Transverse colon (tissue), 4 donors: ENCODE data around the gene LDB2. TPM values are rescaled to one million over a fixed set of nuclear protein-coding genes. Genes with fewer than 3 reads are reported as not detected.

ENCODE experiments used
- DNase-seq: peaks from one replicate; pipeline ENCODE4 v3.0.0-alpha.2; 2019
- H3K27ac ChIP-seq, 4 donors: fragments of 200-600 bp; sonication (generic); 2 replicates each; pipeline ENCODE4 v1.5.1; 2016 to 2018; ENCODE audit warnings: inconsistent platforms in 4 of 4
- H3K27me3 ChIP-seq: fragments of 200-600 bp; sonication (generic); 2 replicates; pipeline ENCODE4 v1.5.1; 2017; ENCODE audit warnings: inconsistent platforms
- H3K36me3 ChIP-seq, 4 donors: fragments of 200-600 bp; sonication (generic); 2 replicates each; pipeline ENCODE4 v1.5.1; 2017 to 2019; ENCODE audit warnings: inconsistent platforms in 4 of 4
- H3K4me1 ChIP-seq, 4 donors: fragments of 200-600 bp; sonication (generic); 2 replicates each; pipeline ENCODE4 v1.5.1; 2017 to 2020; ENCODE audit warnings: inconsistent platforms in 4 of 4
- H3K4me3 ChIP-seq, 4 donors: fragments of 200-600 bp; sonication (generic); 1 replicate in 1 of 4; 2 replicates in 3 of 4; pipeline versions ENCODE4 v1.5.1 to v1.6.1; 2017 to 2019; ENCODE audit warnings: inconsistent platforms in 4 of 4
- H3K9me3 ChIP-seq, 2 donors: fragments of 200-600 bp; sonication (generic); 2 replicates each; pipeline ENCODE4 v1.5.1; 2017 to 2019; ENCODE audit warnings: inconsistent platforms in 2 of 2
- EP300 ChIP-seq: sonication (generic); formaldehyde crosslinking; IDR thresholded peaks from one replicate; pipeline ENCODE4 v1.6.1; 2017; ENCODE audit warnings: antibody characterized with exemption, low read depth
- POLR2A ChIP-seq: fragments of 450-650 bp; IDR thresholded peaks from one replicate; pipeline ENCODE4 v1.6.1; 2016; ENCODE audit warnings: antibody characterized with exemption, mild to moderate bottlenecking, moderate library complexity
- POLR2AphosphoS5 ChIP-seq, 3 donors: sonication (generic); formaldehyde crosslinking; IDR thresholded peaks; one replicate each; pipeline ENCODE4 v1.6.1; 2016; ENCODE audit warnings: antibody characterized with exemption in 3 of 3
- WGBS, 2 donors: methylation state at CpG; one replicate each; pipeline ENCODE4 v1.1.5; 2018; ENCODE audit warnings: low coverage in 1 of 2; 5-methylcytosine and 5-hydroxymethylcytosine counted together
- in situ Hi-C, 4 donors: fragments of 200-750 bp; cut with MboI; loops; one replicate each; pipeline versions ENCODE4 v1.15.0 to v1.15.1; 2017; ENCODE audit warnings: low sequenced_read_pairs in 3 of 4, low pct_ligation_motif_present in 1 of 4, low pct_unique_long_range_greater_than_20kb in 1 of 4
- intact Hi-C: fragments of 100-400 bp; cut with DNase I; formaldehyde crosslinking; loops from one replicate; pipeline ENCODE4 v1.15.1; 2023; ENCODE audit warnings: low total_unique reads
- total RNA-seq, 4 donors: library from RNA; depleted of rRNA; stranded (reverse); fragments of >200 nt; gene quantifications; one replicate each; pipeline ENCODE4 v1.1.0, GENCODE V29; 2016
- TF ChIP-seq, protein P1 (sequence below), 5 experiments: fragments of 200-600 bp in 3 of 5; fragments of 450-650 bp in 2 of 5; sonication (generic) in 3 of 5; IDR thresholded peaks; 1 replicate in 2 of 5; 2 replicates in 3 of 5; pipeline ENCODE4 v1.5.1; 2016 to 2017; ENCODE audit warnings: antibody characterized with exemption in 5 of 5, inconsistent platforms in 3 of 5, mild to moderate bottlenecking in 2 of 5, moderate library complexity in 1 of 5

Gene LDB2
- total RNA-seq, 4 donors from 2014 or later: 7.0 to 46.6 (median 8.9) TPM

DNA sequence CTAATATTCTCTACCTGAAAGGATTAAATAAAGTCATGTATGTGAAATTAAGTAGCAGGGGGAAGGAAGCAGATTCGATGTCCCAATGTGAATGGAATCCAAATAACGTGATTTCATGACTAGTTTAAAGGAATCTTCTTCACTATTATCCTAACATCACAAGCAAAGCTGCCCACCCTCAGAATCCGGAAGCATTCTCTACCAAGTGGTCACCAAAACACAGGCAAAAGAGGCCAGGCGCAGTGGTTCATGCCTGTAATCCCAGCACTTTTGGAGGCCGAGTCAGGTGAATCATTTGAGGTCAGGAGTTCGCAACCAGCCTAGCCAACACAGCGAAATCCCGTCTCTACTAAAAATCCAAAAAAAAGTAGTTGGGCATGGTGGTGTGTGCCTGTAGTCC is 212.9 kb downstream of the LDB2 start:
- DNase-seq: no peak
- in situ Hi-C loops (no loop called here), intact Hi-C loops (no loop called here)
- Histone ChIP-seq H3K9me3 (no peaks in the 10 kb centered on the region), H3K27me3 (no peaks in the 10 kb centered on the region), H3K27ac (no peak overlapping the region), H3K36me3 (no peaks in the 10 kb centered on the region), H3K4me1 (no peaks in the 10 kb centered on the region), H3K4me3 (no peak overlapping the region)
- no peak for TF ChIP-seq POLR2A
- TF ChIP-seq, protein P1, sequence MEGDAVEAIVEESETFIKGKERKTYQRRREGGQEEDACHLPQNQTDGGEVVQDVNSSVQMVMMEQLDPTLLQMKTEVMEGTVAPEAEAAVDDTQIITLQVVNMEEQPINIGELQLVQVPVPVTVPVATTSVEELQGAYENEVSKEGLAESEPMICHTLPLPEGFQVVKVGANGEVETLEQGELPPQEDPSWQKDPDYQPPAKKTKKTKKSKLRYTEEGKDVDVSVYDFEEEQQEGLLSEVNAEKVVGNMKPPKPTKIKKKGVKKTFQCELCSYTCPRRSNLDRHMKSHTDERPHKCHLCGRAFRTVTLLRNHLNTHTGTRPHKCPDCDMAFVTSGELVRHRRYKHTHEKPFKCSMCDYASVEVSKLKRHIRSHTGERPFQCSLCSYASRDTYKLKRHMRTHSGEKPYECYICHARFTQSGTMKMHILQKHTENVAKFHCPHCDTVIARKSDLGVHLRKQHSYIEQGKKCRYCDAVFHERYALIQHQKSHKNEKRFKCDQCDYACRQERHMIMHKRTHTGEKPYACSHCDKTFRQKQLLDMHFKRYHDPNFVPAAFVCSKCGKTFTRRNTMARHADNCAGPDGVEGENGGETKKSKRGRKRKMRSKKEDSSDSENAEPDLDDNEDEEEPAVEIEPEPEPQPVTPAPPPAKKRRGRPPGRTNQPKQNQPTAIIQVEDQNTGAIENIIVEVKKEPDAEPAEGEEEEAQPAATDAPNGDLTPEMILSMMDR (IDR thresholded peaks at IDR 0.05): no peak
- TF ChIP-seq EP300: no peak
- TF ChIP-seq POLR2AphosphoS5 (IDR thresholded peaks at IDR 0.05): no peak
- WGBS, 2 donors: 81 to 82% methylated on average over 5 to 8 of the region's 8 CpGs

DNA sequence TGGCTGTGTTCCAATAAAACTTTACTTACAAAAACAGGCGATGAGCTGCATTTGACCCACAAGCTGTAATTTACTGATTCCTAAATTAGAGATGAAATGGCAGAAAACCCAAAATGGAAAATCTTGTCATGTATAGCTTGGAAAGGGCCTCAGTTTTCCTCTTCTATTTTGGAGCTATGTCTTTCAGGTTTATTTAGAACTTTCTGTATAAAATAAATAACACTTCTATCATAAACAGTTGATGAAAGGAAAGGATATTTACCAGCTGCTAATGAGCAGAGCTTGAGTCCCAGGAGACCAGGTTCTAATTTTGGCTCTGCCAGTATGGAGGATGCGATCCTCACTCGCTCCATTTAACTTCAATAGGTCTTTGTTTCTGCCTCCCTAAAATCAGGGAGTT is 213.5 kb downstream of the LDB2 start:
- Histone ChIP-seq H3K27me3 (no peaks in the 10 kb centered on the region), H3K4me1 (no peaks in the 10 kb centered on the region), H3K9me3 (no peaks in the 10 kb centered on the region), H3K27ac (no peak overlapping the region), H3K4me3 (no peak overlapping the region), H3K36me3 (no peaks in the 10 kb centered on the region)
- 70 to 74% methylated on average over 3 of the region's 3 CpGs for WGBS, 2 donors
- no peak for TF ChIP-seq POLR2AphosphoS5 (IDR thresholded peaks at IDR 0.05)
- TF ChIP-seq POLR2A: no peak
- TF ChIP-seq, protein P1 (IDR thresholded peaks at IDR 0.05): no peak
- TF ChIP-seq EP300: no peak
- intact Hi-C loops: no loop called here
- in situ Hi-C loops: no loop called here
- no peak for DNase-seq

DNA sequence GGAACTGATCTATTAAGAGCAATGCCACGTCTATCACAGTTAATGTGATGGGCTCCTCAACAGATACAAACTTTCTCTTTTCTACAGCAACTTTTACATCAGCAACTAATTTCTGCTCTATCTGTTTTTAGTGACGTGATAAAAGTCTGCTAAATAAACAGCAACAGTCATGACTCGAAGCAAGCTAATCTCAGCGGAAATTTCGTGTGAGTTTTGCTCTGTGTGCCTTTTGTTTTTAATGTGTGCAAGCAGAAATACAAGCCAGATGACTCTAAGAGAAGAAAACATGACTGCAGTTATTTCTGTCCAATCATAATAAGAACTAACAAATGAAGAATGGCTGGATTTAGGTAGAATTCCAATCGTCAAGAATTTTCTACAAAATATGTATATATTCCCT is 214.3 kb downstream of the LDB2 start:
- intact Hi-C loops (no loop called here), in situ Hi-C loops (no loop called here)
- Histone ChIP-seq H3K36me3 (no peaks in the 10 kb centered on the region), H3K4me3 (no peak overlapping the region), H3K27me3 (no peaks in the 10 kb centered on the region), H3K9me3 (no peaks in the 10 kb centered on the region), H3K27ac (no peak overlapping the region), H3K4me1 (no peaks in the 10 kb centered on the region)
- DNase-seq: no peak
- no peak for TF ChIP-seq EP300
- TF ChIP-seq, protein P1 (IDR thresholded peaks at IDR 0.05): no peak
- TF ChIP-seq POLR2A: no peak
- no peak for TF ChIP-seq POLR2AphosphoS5 (IDR thresholded peaks at IDR 0.05)
- WGBS, 2 donors: 44 to 56% methylated on average over 6 of the region's 6 CpGs

DNA sequence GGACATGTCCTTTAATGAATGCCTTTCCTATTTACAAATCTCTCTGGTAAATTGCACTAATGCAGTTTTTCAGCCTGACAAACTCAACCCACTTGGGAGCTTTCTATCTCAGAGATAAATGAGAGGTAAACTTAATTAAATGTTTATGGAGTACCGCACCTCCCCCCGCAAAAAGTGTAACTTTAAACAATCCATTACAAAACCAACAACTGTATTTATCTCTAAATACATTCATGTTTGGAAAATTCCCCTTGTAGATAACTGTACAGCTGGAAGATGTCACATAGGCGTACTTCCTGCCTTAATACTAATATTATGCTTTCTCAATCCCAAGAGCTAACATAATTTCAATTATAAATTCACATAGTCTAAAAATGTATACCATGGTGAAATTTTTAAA is 215.5 kb downstream of the LDB2 start:
- H3K9me3 ChIP-seq: no peaks in the 10 kb centered on the region
- WGBS, 2 donors: 65 to 78% methylated on average over 3 of the region's 3 CpGs
- H3K4me1 ChIP-seq: no peaks in the 10 kb centered on the region
- no peak overlapping the region for H3K4me3 ChIP-seq
- in situ Hi-C loops: no loop called here
- no peak overlapping the region for H3K27ac ChIP-seq
- no peaks in the 10 kb centered on the region for H3K36me3 ChIP-seq
- TF ChIP-seq POLR2AphosphoS5 (IDR thresholded peaks at IDR 0.05): no peak
- TF ChIP-seq POLR2A: no peak
- TF ChIP-seq, protein P1 (IDR thresholded peaks at IDR 0.05): no peak
- no peak for TF ChIP-seq EP300
- intact Hi-C loops: no loop called here
- H3K27me3 ChIP-seq: no peaks in the 10 kb centered on the region
- DNase-seq: no peak
